NCI-H524 treated with DMSO at 0.1 percent for 48 hours (cell line): Measurements from ENCODE around the gene HECW1.

ENCODE experiments used
- DNase-seq: peaks from one replicate; lab custom pipeline; 2025; lab: John Stamatoyannopoulos, UW

Gene HECW1

GRCh38 chr7:43372676-43373355 is 260.4 kb downstream of the HECW1 start:
- no peak for DNase-seq

DNA sequence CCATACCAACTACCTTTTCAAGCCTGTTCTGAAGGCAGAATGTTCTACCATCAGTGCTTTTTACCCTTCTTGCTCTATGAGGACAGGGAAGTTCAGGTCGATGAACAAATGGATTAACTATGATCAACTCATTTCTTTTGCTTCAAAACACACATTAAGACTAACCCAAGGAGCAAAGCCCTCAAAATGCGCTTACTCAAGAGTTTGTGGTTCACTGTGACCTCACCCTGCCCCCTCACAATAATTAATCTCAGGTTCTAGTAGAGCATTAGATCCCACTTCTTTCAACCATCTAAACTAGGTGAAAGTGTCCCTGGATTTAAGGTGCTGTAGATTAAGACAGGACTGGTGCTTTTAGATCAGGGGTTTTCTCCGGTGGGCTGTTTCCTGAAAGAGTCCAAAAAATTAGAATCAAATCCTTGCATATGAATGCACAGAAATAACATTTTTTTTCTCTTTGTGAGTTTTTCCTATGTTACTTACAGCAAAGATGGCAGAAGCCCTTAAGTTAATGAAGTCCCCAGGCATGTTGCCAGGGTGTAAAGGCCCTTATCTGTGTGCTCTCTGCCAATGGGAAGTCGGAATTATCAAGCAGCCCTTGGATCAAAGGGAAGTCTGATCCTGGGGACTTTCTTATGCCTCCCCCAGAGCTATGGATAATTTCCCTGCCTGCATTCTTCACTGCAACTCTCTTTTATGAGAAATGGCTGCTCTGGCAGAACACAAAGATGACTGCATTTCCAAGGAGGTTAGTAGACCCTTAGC is 264.9 kb downstream of the HECW1 start:
- no peak for DNase-seq

DNA sequence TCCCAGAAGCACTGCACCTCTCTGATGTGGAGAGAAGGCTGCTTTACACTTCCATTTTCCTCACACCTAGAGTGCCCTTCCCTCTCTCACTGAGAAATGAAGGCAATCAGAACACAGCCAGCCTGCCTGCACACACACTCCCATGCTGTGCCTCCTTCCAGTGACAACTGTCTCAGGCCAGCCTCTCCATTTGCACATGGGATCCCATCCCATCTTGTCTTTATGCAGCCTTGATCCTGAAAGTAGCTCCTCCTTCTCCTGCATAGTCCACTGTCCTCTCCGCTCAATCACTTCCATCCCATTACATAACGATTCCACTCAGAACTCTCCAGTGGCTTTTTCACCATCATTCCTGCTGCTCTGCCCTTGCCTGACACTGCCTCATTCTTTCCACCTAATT is 266.8 kb downstream of the HECW1 start:
- DNase-seq = no peak

- DNase-seq = no peak
Measured at GRCh38 chr7:43384616-43385308, 272.3 kb downstream of the HECW1 start.

DNA sequence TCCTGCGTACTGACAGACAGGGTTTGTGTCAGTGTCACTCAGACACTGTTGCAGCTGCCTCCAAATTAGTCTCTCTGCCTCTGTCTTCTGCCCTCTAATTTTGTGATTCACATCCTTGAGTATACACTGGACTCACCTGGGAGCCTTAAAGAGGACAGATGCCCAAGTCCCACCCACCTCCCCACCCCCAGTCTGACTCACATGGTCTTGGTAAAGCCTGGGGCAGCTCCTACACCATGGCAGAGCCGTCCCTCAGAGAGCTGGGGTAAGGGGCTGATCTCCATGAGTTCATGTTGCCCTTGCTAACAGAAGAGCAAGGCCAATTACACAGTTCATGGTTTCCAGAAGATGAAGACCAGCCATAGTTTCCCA is 272.8 kb downstream of the HECW1 start:
- no peak for DNase-seq

DNA sequence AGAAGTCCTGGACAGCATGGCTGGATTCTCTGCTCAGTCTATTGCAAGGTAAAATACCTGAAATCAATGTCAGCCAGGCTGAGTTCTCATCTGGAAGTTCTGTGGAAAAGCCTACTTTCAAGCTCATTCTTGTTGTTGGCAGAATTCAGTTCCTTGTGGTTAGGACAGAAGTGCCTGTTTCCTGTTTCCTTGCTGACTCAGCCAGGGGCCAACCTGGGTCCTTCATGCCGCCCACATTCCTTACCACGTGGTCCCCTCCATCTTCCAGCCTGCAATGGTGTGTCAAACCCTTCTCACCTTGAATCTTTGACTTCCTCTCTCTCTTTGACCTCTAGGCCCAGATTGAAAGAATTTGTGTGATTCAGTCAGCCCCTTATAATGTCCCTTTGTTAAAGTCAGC is 273.4 kb downstream of the HECW1 start:
- no peak for DNase-seq

DNA sequence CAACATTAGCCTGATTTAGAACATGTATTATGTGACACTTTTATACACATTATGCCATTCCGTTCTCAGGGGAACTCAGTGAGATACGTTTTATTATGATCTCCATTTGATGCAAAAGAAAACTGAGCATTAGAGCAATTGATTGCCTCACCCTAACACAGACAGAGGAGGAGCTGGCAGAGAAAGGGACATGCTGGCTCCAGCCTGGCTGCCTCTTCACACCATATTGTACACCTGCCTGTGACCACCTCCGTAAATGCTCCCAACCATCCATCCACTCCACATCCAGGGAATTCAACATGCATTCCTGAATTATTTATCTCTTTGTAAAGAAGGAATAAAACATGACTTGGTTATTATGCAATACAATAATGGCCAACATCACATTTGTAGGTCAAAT is 275.5 kb downstream of the HECW1 start:
- DNase-seq = no peak

- no peak for DNase-seq
Measured at GRCh38 chr7:43390576-43390975, 278.1 kb downstream of the HECW1 start.

GRCh38 chr7:43391518-43391917 is 279.1 kb downstream of the HECW1 start:
- no peak for DNase-seq

DNA sequence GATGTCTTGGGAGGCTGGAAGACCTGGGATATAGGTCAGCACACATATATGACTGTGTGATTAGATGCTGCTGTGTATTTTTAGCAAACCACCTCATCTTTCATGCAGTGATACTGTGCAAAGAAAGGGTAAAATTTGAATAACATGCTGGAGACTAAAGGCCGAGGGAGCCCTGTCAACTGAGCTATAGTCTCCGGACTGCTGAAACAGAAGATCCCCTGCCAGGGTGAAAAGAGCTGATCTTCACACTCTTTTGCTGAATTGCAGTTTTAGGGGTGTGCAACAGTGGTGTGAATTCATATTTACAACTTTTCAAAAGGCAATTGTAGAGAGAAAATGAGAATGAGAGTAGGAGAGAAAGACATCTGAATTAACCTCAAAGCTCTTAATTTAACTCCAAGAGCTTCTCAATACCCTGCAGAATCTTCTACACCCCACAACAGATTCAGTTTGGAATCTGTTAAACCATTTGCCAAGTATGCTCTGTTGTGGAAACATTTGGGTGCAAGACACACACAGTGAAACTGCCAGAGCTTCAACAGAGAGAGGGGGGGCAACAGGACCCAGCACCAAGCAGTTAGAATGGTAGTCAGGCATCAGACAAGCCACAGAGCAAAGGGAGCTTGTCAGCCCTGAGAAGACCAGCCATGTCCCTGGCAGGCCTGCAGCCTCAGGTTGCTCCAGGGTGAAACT is 280.3 kb downstream of the HECW1 start:
- DNase-seq = no peak

GRCh38 chr7:43394441-43395130 is 282.1 kb downstream of the HECW1 start:
- DNase-seq = no peak

DNA sequence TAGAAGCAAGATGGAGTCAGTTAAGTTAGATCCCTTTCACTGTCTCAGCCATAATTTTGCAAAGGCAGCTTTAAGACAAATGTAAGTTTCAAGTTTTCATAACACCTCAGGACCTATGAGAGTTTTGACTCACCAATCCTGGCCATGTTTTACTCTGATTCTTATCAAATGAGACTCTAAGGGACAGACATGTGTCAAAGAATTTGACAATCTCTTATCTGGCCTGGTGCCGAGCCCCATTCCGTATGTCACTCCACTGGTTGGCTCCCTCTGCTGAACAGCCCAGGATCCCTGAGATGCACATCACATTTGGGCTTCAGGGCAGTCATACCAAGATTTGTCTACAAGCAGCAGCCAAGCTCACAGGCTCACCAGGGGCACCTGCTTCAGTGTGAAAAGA is 282.9 kb downstream of the HECW1 start:
- DNase-seq = no peak

DNA sequence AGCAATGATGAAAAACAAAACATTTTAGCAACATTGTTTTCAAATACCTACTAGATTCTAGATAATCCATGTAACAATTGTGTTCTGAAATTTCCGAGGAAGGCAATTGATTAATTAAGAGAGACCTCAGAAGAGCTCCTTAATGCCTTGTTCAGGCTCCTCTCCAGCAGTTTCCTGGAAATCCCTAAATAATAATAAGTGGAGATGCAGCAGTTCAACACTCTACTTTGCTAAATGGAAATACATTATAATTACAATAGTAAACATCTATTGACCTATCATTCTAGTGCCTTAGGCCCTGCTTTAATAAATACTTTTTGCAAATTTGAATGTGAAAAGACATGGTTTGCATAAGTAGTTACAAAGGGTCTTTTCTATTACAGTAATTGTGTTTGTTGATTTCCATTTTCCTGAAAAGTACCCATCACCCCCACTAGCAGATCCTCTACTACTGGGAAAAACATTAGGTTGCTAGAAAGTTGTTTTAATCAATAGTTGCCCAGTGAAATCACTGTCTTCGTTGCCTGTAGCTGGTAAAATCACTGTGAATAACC is 283.8 kb downstream of the HECW1 start:
- no peak for DNase-seq

GRCh38 chr7:43398831-43399230 is 286.4 kb downstream of the HECW1 start:
- DNase-seq = no peak

DNA sequence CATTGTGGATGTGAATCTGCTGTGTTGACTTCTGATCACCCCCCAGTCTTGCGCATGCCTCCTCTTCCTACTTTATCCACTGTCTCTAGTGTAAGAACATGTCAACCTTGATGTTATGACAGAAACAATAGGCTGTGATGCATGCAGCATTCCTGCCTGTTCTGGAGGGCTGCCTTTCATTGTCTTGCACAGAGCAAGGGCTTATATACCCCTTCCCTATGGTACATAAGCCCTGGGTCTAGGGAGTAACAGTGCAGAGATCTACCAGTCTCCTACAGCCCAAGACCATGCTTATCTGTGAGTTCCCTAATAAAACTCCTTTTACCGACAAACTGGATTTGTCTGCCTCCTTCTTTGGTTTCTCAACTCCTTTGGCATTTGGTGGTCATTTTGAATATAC is 293.5 kb downstream of the HECW1 start:
- no peak for DNase-seq

- DNase-seq = no peak
Measured at GRCh38 chr7:43406961-43407360, 294.5 kb downstream of the HECW1 start.

DNA sequence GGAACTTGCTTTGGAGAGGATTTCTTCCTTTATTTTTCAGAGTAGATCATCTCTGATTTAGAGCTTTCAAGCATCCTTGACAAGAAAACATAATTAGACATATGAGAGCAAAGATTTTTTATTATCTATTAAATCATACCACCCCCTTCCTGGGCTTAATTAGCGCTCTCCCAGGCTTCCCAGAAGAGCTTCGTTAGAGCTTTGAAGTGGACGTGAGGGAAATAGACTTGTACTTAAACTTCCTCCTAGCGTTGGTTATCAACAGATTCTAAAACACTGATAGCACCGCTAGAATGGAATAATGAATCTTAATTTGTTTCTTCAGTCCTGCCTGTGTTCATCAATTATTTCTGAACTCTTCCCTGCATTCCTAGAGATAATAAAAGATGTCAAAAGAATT is 296.5 kb downstream of the HECW1 start:
- no peak for DNase-seq

- no peak for DNase-seq
Measured at GRCh38 chr7:43417455-43417854, 305.0 kb downstream of the HECW1 start.

DNA sequence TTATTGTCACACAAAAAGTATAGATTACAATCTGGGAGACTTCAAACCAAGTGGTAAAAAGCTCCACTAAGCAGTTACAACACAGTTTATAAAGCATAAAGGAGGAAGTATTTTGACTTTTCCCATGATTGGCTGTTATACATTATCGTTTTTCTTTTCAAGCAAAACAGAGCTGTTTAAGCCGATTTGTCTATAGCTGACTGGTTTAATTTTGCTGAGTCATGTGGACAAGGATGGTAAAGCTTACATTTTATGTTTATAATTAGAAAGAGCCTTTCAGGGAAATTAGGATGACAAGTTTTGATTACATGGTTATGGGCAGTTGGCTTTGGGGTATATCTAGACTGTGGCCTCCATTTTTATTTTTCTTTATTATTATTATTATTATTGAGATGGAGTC is 318.0 kb downstream of the HECW1 start:
- DNase-seq = no peak

- DNase-seq = no peak
Measured at GRCh38 chr7:43431020-43431595, 318.7 kb downstream of the HECW1 start.

DNA sequence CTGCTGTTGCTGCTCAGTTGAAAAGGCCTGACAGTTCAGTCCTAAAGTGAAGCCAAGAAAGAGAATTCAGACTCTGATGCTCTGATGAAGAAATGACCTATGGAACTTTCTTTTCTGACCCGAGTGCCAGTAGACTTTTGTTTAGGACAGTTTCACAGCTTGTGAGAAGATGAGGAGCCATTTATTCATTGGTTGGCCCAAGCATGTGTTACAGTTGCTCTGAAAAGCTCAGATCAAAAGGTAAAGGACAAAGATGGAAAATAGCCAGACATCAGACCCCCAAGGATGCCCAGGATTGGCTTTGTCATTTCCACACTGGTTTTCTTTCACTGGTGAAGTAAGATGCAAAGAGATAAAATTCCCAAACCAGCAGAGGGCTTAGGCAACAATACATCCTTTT is 321.2 kb downstream of the HECW1 start:
- no peak for DNase-seq
